Measurements from ENCODE around the gene FGFR2.

DNA sequence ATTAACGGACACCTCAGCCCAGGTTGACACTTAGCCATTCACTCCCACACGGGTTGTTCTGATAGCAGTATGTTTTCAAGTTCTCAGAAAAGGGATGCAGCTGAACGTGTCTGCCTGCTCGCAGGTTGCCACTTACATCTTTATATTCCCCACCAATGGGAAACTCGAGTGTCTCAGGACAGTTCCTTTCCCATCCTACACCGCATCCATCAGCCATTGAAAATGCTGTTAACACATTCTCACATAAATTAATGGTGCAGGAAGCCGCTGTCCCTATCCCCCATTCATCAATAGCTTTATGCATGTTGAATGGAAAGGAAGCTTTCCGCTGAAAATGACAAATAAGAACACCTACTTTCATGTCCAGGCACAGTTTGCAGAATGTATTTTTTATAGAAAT, 1.7 kb upstream of the FGFR2 start:
- TF ChIP-seq POLR2A (IDR thresholded peaks at IDR 0.05): no peak
- TF ChIP-seq, protein P1, sequence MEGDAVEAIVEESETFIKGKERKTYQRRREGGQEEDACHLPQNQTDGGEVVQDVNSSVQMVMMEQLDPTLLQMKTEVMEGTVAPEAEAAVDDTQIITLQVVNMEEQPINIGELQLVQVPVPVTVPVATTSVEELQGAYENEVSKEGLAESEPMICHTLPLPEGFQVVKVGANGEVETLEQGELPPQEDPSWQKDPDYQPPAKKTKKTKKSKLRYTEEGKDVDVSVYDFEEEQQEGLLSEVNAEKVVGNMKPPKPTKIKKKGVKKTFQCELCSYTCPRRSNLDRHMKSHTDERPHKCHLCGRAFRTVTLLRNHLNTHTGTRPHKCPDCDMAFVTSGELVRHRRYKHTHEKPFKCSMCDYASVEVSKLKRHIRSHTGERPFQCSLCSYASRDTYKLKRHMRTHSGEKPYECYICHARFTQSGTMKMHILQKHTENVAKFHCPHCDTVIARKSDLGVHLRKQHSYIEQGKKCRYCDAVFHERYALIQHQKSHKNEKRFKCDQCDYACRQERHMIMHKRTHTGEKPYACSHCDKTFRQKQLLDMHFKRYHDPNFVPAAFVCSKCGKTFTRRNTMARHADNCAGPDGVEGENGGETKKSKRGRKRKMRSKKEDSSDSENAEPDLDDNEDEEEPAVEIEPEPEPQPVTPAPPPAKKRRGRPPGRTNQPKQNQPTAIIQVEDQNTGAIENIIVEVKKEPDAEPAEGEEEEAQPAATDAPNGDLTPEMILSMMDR (IDR thresholded peaks at IDR 0.05): no peak

Measured in tibial nerve (tissue), 3 donors.